NK-92 treated with Interleukin-12 subunit alpha and Interleukin-12 subunit beta, amount 100 ng/mL, for 24 hours (cell line): ENCODE results near the gene PRRG1.
"Not testable (repeated sequence)": the region's sequence is repeated elsewhere in the genome, so short reads cannot be mapped to it uniquely, and the experiment has no call there.

Experiments
- DNase-seq: peaks from one replicate; lab custom pipeline; 2025; lab: John Stamatoyannopoulos, UW

The PRRG1 gene

GRCh38 chrX:37349221-37350033 is at the start of gene PRRG1:
Gene PRRG1, plus strand, starts transcription at chrX:37349364. Its CDS starts 56,886 bp downstream, at chrX:37406250.
- no peak for DNase-seq

GRCh38 chrX:37302569-37302968 is 46.6 kb upstream of the PRRG1 start:
- no peak for DNase-seq

- DNase-seq, result not testable (repeated sequence)
These were observed 43.9 kb upstream of the PRRG1 start for GRCh38 chrX:37305238-37305637.

- DNase-seq, result no peak
These were observed 34.6 kb upstream of the PRRG1 start for GRCh38 chrX:37314531-37314930.

- no peak for DNase-seq
These were observed 33.5 kb upstream of the PRRG1 start for GRCh38 chrX:37315511-37316248.

GRCh38 chrX:37320541-37321203 is 28.5 kb upstream of the PRRG1 start:
- no peak for DNase-seq

GRCh38 chrX:37330642-37331041 is 18.5 kb upstream of the PRRG1 start:
- DNase-seq, result no peak

GRCh38 chrX:37331546-37331945 is 17.6 kb upstream of the PRRG1 start:
- no peak for DNase-seq

GRCh38 chrX:37332055-37332454 is 17.1 kb upstream of the PRRG1 start:
- no peak for DNase-seq

GRCh38 chrX:37332987-37333658 is 16.0 kb upstream of the PRRG1 start:
- DNase-seq, result no peak

GRCh38 chrX:37347420-37347819 is 1.7 kb upstream of the PRRG1 start:
- no peak for DNase-seq

GRCh38 chrX:37348231-37348970 is 763 bp upstream of the PRRG1 start:
- DNase-seq, result no peak

GRCh38 chrX:37348971-37349220 is 268 bp upstream of the PRRG1 start:
- no peak for DNase-seq

- DNase-seq, result no peak
These were observed 836 bp downstream of the PRRG1 start for GRCh38 chrX:37350034-37350365.

GRCh38 chrX:37353646-37354045 is 4.5 kb downstream of the PRRG1 start:
- DNase-seq, result no peak

- DNase-seq, result no peak
These were observed 8.3 kb downstream of the PRRG1 start for GRCh38 chrX:37357436-37357835.

GRCh38 chrX:37361596-37361995 is 12.4 kb downstream of the PRRG1 start:
- no peak for DNase-seq

- DNase-seq, result no peak
These were observed 15.5 kb downstream of the PRRG1 start for GRCh38 chrX:37364666-37365065.

- DNase-seq, result no peak
These were observed 18.8 kb downstream of the PRRG1 start for GRCh38 chrX:37367946-37368345.

- no peak for DNase-seq
These were observed 21.5 kb downstream of the PRRG1 start for GRCh38 chrX:37370499-37371141.

GRCh38 chrX:37371578-37371991 is 22.4 kb downstream of the PRRG1 start:
- DNase-seq, result no peak
